K562 (cell line): ENCODE results near the gene LIMCH1. TPM values are rescaled to one million over a fixed set of nuclear protein-coding genes. Genes with fewer than 3 reads are reported as not detected.

ENCODE experiments used
- ATAC-seq: fragments of 200-7000 bp; cut with Tn5 transposase; 3 replicates; pipeline ENCODE4 v1.9.1; 2020; ENCODE audit warnings: moderate library complexity
- BruUV-seq: library from RNA; stranded (reverse); fragments of 400-500 nt; replicated peaks from 2 replicates; lab custom pipeline; 2021; lab: Mats Ljungman, UMichigan
- CTCF ChIA-PET: fragments of 300-600 bp; formaldehyde crosslinking; extraction: SDS; loops from one replicate; lab custom pipeline; 2021; ENCODE audit warnings: low intra/inter-chr PET ratio; lab: Yijun Ruan, JAX
- POLR2A ChIA-PET: fragments of 300-600, 350-650 bp; sonication (Branson Sonifier 250); formaldehyde crosslinking; extraction: SDS; loops from one replicate; lab custom pipeline; 2021; ENCODE audit warnings: antibody characterized with exemption, inconsistent platforms; lab: Yijun Ruan, JAX
- DNase-seq, 4 experiments: peaks; one replicate each; pipeline versions ENCODE4 v3.0.0 to v3.0.0-alpha.2; 2011 to 2018; ENCODE audit warnings: low spot score in 3 of 4, mixed read lengths in 3 of 4; ENCODE audit errors: extremely low read depth in 1 of 4
- FAIRE-seq: peaks from 2 replicates; lab custom pipeline; 2011; peaks lifted over from hg19 to GRCh38; lab: Jason Lieb, UNC
- H2AFZ ChIP-seq: 2 replicates; pipeline ENCODE4 v1.6.0; 2011; ENCODE audit warnings: low read depth, low read length, control low read depth, inconsistent platforms
- H3K27ac ChIP-seq: fragments of 200-600 bp; 3 replicates; pipeline ENCODE4 v1.8.0; 2011; ENCODE audit warnings: low read depth, mild to moderate bottlenecking, control low read depth, inconsistent platforms, low read length, moderate library complexity, mixed read lengths; ENCODE audit errors: extremely low read depth
- H3K27me3 ChIP-seq, 2 experiments: fragments of 300-600 bp in 1 of 2; 2 replicates in 1 of 2; 3 replicates in 1 of 2; pipeline versions ENCODE4 v1.6.0 to v1.8.0; 2011; ENCODE audit warnings: inconsistent platforms in 2 of 2, low read length in 2 of 2, mild to moderate bottlenecking in 1 of 2, mixed read lengths in 1 of 2, moderate library complexity in 1 of 2; ENCODE audit not compliant: control insufficient read depth in 2 of 2, insufficient read depth in 2 of 2
- H3K36me3 ChIP-seq: fragments of 300-600 bp; 3 replicates; pipeline ENCODE4 v1.8.0; 2011; ENCODE audit warnings: mild to moderate bottlenecking, low read length, inconsistent platforms; ENCODE audit not compliant: control insufficient read depth, insufficient read depth
- H3K4me1 ChIP-seq, 2 experiments: fragments of 200-600 bp in 1 of 2; replicated peaks in 1 of 2; 2 replicates in 1 of 2; 3 replicates in 1 of 2; pipeline versions ENCODE4 v1.5.1 to v1.8.0; 2011; ENCODE audit warnings: inconsistent platforms in 2 of 2, low read length in 2 of 2, mild to moderate bottlenecking in 1 of 2, mixed read lengths in 1 of 2, moderate library complexity in 1 of 2; ENCODE audit not compliant: control insufficient read depth in 2 of 2, insufficient read depth in 2 of 2
- H3K4me2 ChIP-seq: 2 replicates; pipeline ENCODE4 v1.6.1; 2011; ENCODE audit warnings: low read length, control low read depth, inconsistent platforms, mixed read lengths; ENCODE audit not compliant: insufficient read depth
- H3K4me3 ChIP-seq: fragments of 200-600 bp; sonication (generic), shearing (Covaris generic); 2 replicates; pipeline ENCODE4 v1.5.1; 2016; ENCODE audit warnings: control low read depth, inconsistent platforms
- H3K79me2 ChIP-seq: fragments of 200-600 bp; 3 replicates; pipeline ENCODE4 v1.8.0; 2011; ENCODE audit warnings: low read length, inconsistent platforms; ENCODE audit not compliant: control insufficient read depth, insufficient read depth
- H3K9ac ChIP-seq, 2 experiments: 2 replicates each; pipeline versions ENCODE4 v1.6.0 to v1.6.1; 2011; ENCODE audit warnings: low read depth in 2 of 2, low read length in 2 of 2, control low read depth in 1 of 2, inconsistent platforms in 1 of 2, mild to moderate bottlenecking in 1 of 2, mixed read lengths in 1 of 2; ENCODE audit not compliant: insufficient read depth in 1 of 2
- H3K9me1 ChIP-seq: one replicate; pipeline ENCODE4 v1.6.0; 2011; ENCODE audit warnings: inconsistent platforms, mild to moderate bottlenecking, low read length, moderate library complexity; ENCODE audit not compliant: control insufficient read depth, insufficient read depth
- H3K9me3 ChIP-seq: replicated peaks from 2 replicates; pipeline ENCODE4 v1.5.1; 2011; ENCODE audit warnings: low read depth, low read length, inconsistent platforms; ENCODE audit not compliant: control insufficient read depth, insufficient read depth
- H4K20me1 ChIP-seq: replicated peaks from 2 replicates; pipeline ENCODE4 v1.6.1; 2011; ENCODE audit warnings: low read length, inconsistent platforms, mixed read lengths; ENCODE audit not compliant: control insufficient read depth, insufficient read depth
- CLOCK ChIP-seq: fragments of 250-450 bp; sonication (Bioruptor Pico); IDR thresholded peaks from 2 replicates; pipeline ENCODE4 v1.4.0; 2020; ENCODE audit warnings: mild to moderate bottlenecking, moderate library complexity, borderline replicate concordance
- FOXK1 ChIP-seq: sonication (generic); formaldehyde crosslinking; IDR thresholded peaks from 2 replicates; pipeline ENCODE4 v1.8.0; 2022; ENCODE audit warnings: missing genetic modification reagents, mild to moderate bottlenecking, borderline replicate concordance
- KLF10 ChIP-seq: fragments of 250-450 bp; sonication (Bioruptor Pico); IDR thresholded peaks from 2 replicates; pipeline ENCODE4 v1.6.1; 2021; ENCODE audit warnings: matching md5 sums
- MED1 ChIP-seq: sonication (generic); formaldehyde crosslinking; IDR thresholded peaks from 2 replicates; pipeline ENCODE4 v1.8.1; 2023; ENCODE audit warnings: missing genetic modification reagents, borderline replicate concordance
- SPI1 ChIP-seq: IDR thresholded peaks from 2 replicates; pipeline ENCODE4 v1.6.1; 2011; ENCODE audit warnings: low read depth, low read length, control low read depth, borderline replicate concordance
- ZSCAN29 ChIP-seq: fragments of 450-650 bp; IDR thresholded peaks from 2 replicates; pipeline ENCODE4 v1.6.1; 2017
- ZSCAN32 ChIP-seq: fragments of 450-650 bp; formaldehyde crosslinking; IDR thresholded peaks from 2 replicates; pipeline ENCODE4 v1.4.0; 2020; ENCODE audit warnings: mild to moderate bottlenecking, moderate library complexity
- WGBS: fragments of 100-300 bp; shearing (Covaris generic); methylation state at CpG from one replicate; pipeline ENCODE4 v1.1.6; 2016; ENCODE audit warnings: low coverage, mixed read lengths; ENCODE audit not compliant: insufficient coverage; ENCODE audit errors: missing lambda C conversion rate; 5-methylcytosine and 5-hydroxymethylcytosine counted together
- in situ Hi-C: fragments of 300-500 bp; cut with MboI; formaldehyde crosslinking; loops from 4 replicates; pipeline ENCODE4 v1.15.0; 2018; ENCODE audit warnings: inconsistent platforms, mixed read lengths
- intact Hi-C: fragments of 100-400 bp; cut with micrococcal nuclease; formaldehyde crosslinking; loops from 2 replicates; pipeline ENCODE4 v1.14.2; 2022
- polyA plus RNA-seq, 8 experiments: library from polyadenylated mRNA; depleted of rRNA in 4 of 8; stranded (reverse) in 5 of 8; unstranded in 3 of 8; fragments of >200 nt; fragmentation: Nextera tagmentation in 2 of 8; fragmentation: Illumina TruSeq in 1 of 8; extraction: Ambion mirVana in 2 of 8; extraction: Trizol in 1 of 8; gene quantifications; 2 replicates each; pipeline versions ENCODE4 v1.2.1 to v1.2.3, GENCODE V29; 2011 to 2014; ENCODE audit warnings: inconsistent platforms in 1 of 8, missing spikeins in 1 of 8
- total RNA-seq, 7 experiments: library from RNA; depleted of rRNA in 6 of 7; stranded (reverse); fragments of >200 nt in 6 of 7; fragmentation: Illumina TruSeq in 2 of 7; extraction: Trizol in 2 of 7; gene quantifications; 2 replicates each; pipeline versions ENCODE4 v1.2.1 to v1.2.3, GENCODE V29; 2011 to 2021; ENCODE audit warnings: low replicate concordance in 1 of 7
- TF ChIP-seq, protein P1 (sequence below): sonication (generic); formaldehyde crosslinking; IDR thresholded peaks from 2 replicates; pipeline ENCODE4 v1.8.0; 2022; ENCODE audit warnings: mild to moderate bottlenecking, low read depth, missing genetic modification reagents

Gene LIMCH1
- total and polyA plus RNA-seq, 9 of the 15 experiments (the other 6 are each of a cell fraction or from before 2014, with no cell fraction given) = 0.35 TPM; not detected in 8

GRCh38 chr4:41556526-41556925 is 18.6 kb downstream of the LIMCH1 start:
- Histone ChIP-seq H3K27ac (no peak overlapping the region), H3K4me1 (no peaks in the 10 kb centered on the region), H3K9me3 (no peaks in the 10 kb centered on the region), H3K79me2 (no peaks in the 10 kb centered on the region), H3K9ac (no peak overlapping the region), H2AFZ (no peak overlapping the region), H4K20me1 (no peaks in the 10 kb centered on the region), H3K4me2 (no peak overlapping the region), H3K9me1 (no peaks in the 10 kb centered on the region), H3K36me3 (no peaks in the 10 kb centered on the region), H3K4me3 (no peak overlapping the region), H3K27me3 (no peaks in the 10 kb centered on the region)
- FAIRE-seq (no peak), ATAC-seq (no peak), DNase-seq (no peak)
- WGBS = 0% methylated on average over 1 of the region's 1 CpG
- no TSS peak for BruUV-seq
- ChIA-PET CTCF (no interaction called here), POLR2A (no interaction called here)
- in situ Hi-C loops (no loop called here), intact Hi-C loops (no loop called here)
- TF ChIP-seq CLOCK (CRISPR knock-in tag) (no peak), KLF10 (CRISPR knock-in tag) (no peak), MED1 (no peak), FOXK1 (CRISPR knock-in tag) (no peak), ZSCAN32 (CRISPR knock-in tag) (no peak), ZSCAN29 (no peak), SPI1 (no peak)
- TF ChIP-seq, protein P1, sequence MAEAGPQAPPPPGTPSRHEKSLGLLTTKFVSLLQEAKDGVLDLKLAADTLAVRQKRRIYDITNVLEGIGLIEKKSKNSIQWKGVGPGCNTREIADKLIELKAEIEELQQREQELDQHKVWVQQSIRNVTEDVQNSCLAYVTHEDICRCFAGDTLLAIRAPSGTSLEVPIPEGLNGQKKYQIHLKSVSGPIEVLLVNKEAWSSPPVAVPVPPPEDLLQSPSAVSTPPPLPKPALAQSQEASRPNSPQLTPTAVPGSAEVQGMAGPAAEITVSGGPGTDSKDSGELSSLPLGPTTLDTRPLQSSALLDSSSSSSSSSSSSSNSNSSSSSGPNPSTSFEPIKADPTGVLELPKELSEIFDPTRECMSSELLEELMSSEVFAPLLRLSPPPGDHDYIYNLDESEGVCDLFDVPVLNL (CRISPR knock-in tag) = no peak
